HEK293 (cell line): ENCODE measurements around the gene L3MBTL3.

ENCODE experiments used
- CTCF ChIA-PET: fragments of 350-600 bp; formaldehyde crosslinking; extraction: SDS; loops from one replicate; lab custom pipeline; 2021; ENCODE audit warnings: antibody characterized with exemption; lab: Yijun Ruan, JAX
- POLR2A ChIA-PET: fragments of 300-600 bp; formaldehyde crosslinking; extraction: SDS; loops from one replicate; lab custom pipeline; 2020; ENCODE audit warnings: antibody characterized with exemption, inconsistent platforms; lab: Yijun Ruan, JAX
- H3K27ac ChIP-seq: fragments of 200-500 bp; sonication (Bioruptor generic); 2 replicates; pipeline ENCODE4 v1.5.1; 2014; ENCODE audit warnings: low read depth, low read length, control low read depth, inconsistent platforms; ENCODE audit errors: extremely low read depth
- H3K36me3 ChIP-seq, 2 experiments: fragments of 200-500 bp in 1 of 2; sonication (Bioruptor generic) in 1 of 2; 1 replicate in 1 of 2; 2 replicates in 1 of 2; pipeline ENCODE4 v1.5.1; 2014 to 2017; ENCODE audit warnings: inconsistent platforms in 2 of 2, low read length in 2 of 2; ENCODE audit not compliant: control insufficient read depth in 2 of 2, insufficient read depth in 1 of 2
- H3K4me1 ChIP-seq: fragments of 200-500 bp; sonication (Bioruptor generic); 2 replicates; pipeline ENCODE4 v1.5.1; 2014; ENCODE audit warnings: mild to moderate bottlenecking, low read length, inconsistent platforms; ENCODE audit not compliant: control insufficient read depth, insufficient read depth
- H3K4me3 ChIP-seq: 2 replicates; pipeline ENCODE4 v1.5.1; 2011; ENCODE audit warnings: low read depth, mild to moderate bottlenecking, control low read depth, low read length, moderate library complexity
- H3K9me3 ChIP-seq: fragments of 200-500 bp; sonication (Bioruptor generic); 2 replicates; pipeline ENCODE4 v1.5.1; 2014; ENCODE audit warnings: low read depth, low read length, inconsistent platforms; ENCODE audit not compliant: control insufficient read depth, insufficient read depth
- GFI1B ChIP-seq: fragments of 450-650 bp; formaldehyde crosslinking; IDR thresholded peaks from 2 replicates; pipeline ENCODE4 v1.5.1; 2016; ENCODE audit warnings: missing biosample characterization, missing genetic modification characterization
- GLI4 ChIP-seq: fragments of 450-650 bp; formaldehyde crosslinking; IDR thresholded peaks from 2 replicates; pipeline ENCODE4 v1.5.1; 2016; ENCODE audit warnings: missing biosample characterization, missing genetic modification characterization
- KLF9 ChIP-seq: fragments of 450-650 bp; formaldehyde crosslinking; IDR thresholded peaks from 2 replicates; pipeline ENCODE4 v1.5.1; 2016; ENCODE audit warnings: missing biosample characterization, missing genetic modification characterization, low read depth
- OVOL3 ChIP-seq: fragments of 450-650 bp; formaldehyde crosslinking; IDR thresholded peaks from 2 replicates; pipeline ENCODE4 v1.5.1; 2016; ENCODE audit warnings: missing biosample characterization, missing genetic modification characterization
- RBAK ChIP-seq: fragments of 450-650 bp; formaldehyde crosslinking; IDR thresholded peaks from 2 replicates; pipeline ENCODE4 v1.5.1; 2016; ENCODE audit warnings: missing biosample characterization, missing genetic modification characterization
- YY1 ChIP-seq: fragments of 450-650 bp; formaldehyde crosslinking; IDR thresholded peaks from 2 replicates; pipeline ENCODE4 v1.5.1; 2018; ENCODE audit warnings: missing biosample characterization, missing genetic modification characterization
- ZBTB20 ChIP-seq: fragments of 450-650 bp; formaldehyde crosslinking; IDR thresholded peaks from 2 replicates; pipeline ENCODE4 v1.5.1; 2016; ENCODE audit warnings: missing biosample characterization, missing genetic modification characterization
- ZIC2 ChIP-seq: fragments of 450-650 bp; formaldehyde crosslinking; IDR thresholded peaks from 2 replicates; pipeline ENCODE4 v1.5.1; 2016; ENCODE audit warnings: missing biosample characterization, missing genetic modification characterization
- ZNF155 ChIP-seq: fragments of 450-650 bp; formaldehyde crosslinking; IDR thresholded peaks from 2 replicates; pipeline ENCODE4 v1.5.1; 2016; ENCODE audit warnings: missing biosample characterization, missing genetic modification characterization
- ZNF184 ChIP-seq: fragments of 450-650 bp; IDR thresholded peaks from 2 replicates; pipeline ENCODE4 v1.5.1; 2018; ENCODE audit warnings: missing biosample characterization, mild to moderate bottlenecking, missing genetic modification characterization
- ZNF211 ChIP-seq: fragments of 450-650 bp; formaldehyde crosslinking; IDR thresholded peaks from 2 replicates; pipeline ENCODE4 v1.5.1; 2016; ENCODE audit warnings: low read depth, missing biosample characterization, missing genetic modification characterization
- ZNF280D ChIP-seq: fragments of 450-650 bp; formaldehyde crosslinking; IDR thresholded peaks from 2 replicates; pipeline ENCODE4 v1.5.1; 2016; ENCODE audit warnings: missing biosample characterization, missing genetic modification characterization
- ZNF341 ChIP-seq: fragments of 450-650 bp; formaldehyde crosslinking; IDR thresholded peaks from 2 replicates; pipeline ENCODE4; 2016; ENCODE audit warnings: low read depth, missing biosample characterization, missing genetic modification characterization
- ZNF394 ChIP-seq: fragments of 450-650 bp; formaldehyde crosslinking; IDR thresholded peaks from 2 replicates; pipeline ENCODE4 v1.5.1; 2016; ENCODE audit warnings: missing biosample characterization, missing genetic modification characterization, mild to moderate bottlenecking, moderate library complexity, borderline replicate concordance
- ZNF501 ChIP-seq: fragments of 450-650 bp; formaldehyde crosslinking; IDR thresholded peaks from 2 replicates; pipeline ENCODE4 v1.5.1; 2016; ENCODE audit warnings: missing biosample characterization, missing genetic modification characterization
- ZNF510 ChIP-seq: fragments of 450-650 bp; formaldehyde crosslinking; IDR thresholded peaks from 2 replicates; pipeline ENCODE4 v1.5.1; 2018; ENCODE audit warnings: mild to moderate bottlenecking, missing genetic modification characterization, missing biosample characterization; ENCODE audit not compliant: insufficient replicate concordance
- ZNF518A ChIP-seq: fragments of 450-650 bp; formaldehyde crosslinking; conservative IDR thresholded peaks from 2 replicates; pipeline ENCODE4 v1.5.1; 2016; ENCODE audit warnings: low read depth, missing biosample characterization, missing genetic modification characterization
- ZNF530 ChIP-seq: fragments of 450-650 bp; formaldehyde crosslinking; IDR thresholded peaks from 2 replicates; pipeline ENCODE4 v1.5.1; 2016; ENCODE audit warnings: low read depth, missing biosample characterization, missing genetic modification characterization
- ZNF548 ChIP-seq: fragments of 450-650 bp; formaldehyde crosslinking; IDR thresholded peaks from 2 replicates; pipeline ENCODE4 v1.5.1; 2016; ENCODE audit warnings: missing biosample characterization, missing genetic modification characterization
- ZNF560 ChIP-seq: fragments of 450-650 bp; formaldehyde crosslinking; IDR thresholded peaks from 2 replicates; pipeline ENCODE4 v1.5.1; 2017; ENCODE audit warnings: missing biosample characterization, missing genetic modification characterization, borderline replicate concordance
- ZNF654 ChIP-seq: fragments of 450-650 bp; formaldehyde crosslinking; IDR thresholded peaks from 2 replicates; pipeline ENCODE4 v1.5.1; 2016; ENCODE audit warnings: low read depth, missing biosample characterization, missing genetic modification characterization
- ZNF707 ChIP-seq: fragments of 450-650 bp; formaldehyde crosslinking; IDR thresholded peaks from 2 replicates; pipeline ENCODE4 v1.5.1; 2016; ENCODE audit warnings: missing biosample characterization, missing genetic modification characterization

The L3MBTL3 gene

GRCh38 chr6:130070792-130071191, 52.4 kb downstream of the L3MBTL3 start (continued):
- no peak for TF ChIP-seq YY1 (tag by site-specific recombination)
- TF ChIP-seq ZNF184 (tag by site-specific recombination): no peak
- TF ChIP-seq ZNF341 (tag by site-specific recombination): no peak
- no peak for TF ChIP-seq ZNF155 (tag by site-specific recombination)
- no peak for TF ChIP-seq ZNF510 (tag by site-specific recombination)
- no peak for TF ChIP-seq ZNF280D
- TF ChIP-seq GFI1B (tag by site-specific recombination): no peak

- Histone ChIP-seq H3K4me1 (no peaks in the 10 kb centered on the region), H3K36me3 (peaks cover 19 to 24% of the 10 kb centered on the region in 2 experiments), H3K4me3 (no peak overlapping the region), H3K9me3 (no peaks in the 10 kb centered on the region), H3K27ac (no peak overlapping the region)
- TF ChIP-seq OVOL3 (no peak), ZNF560 (no peak), ZNF280D (no peak), ZNF211 (no peak), ZNF530 (tag by site-specific recombination) (no peak), ZNF707 (tag by site-specific recombination) (no peak), ZNF394 (tag by site-specific recombination) (no peak), ZNF518A (no peak), ZNF548 (tag by site-specific recombination) (no peak), GLI4 (tag by site-specific recombination) (no peak), ZNF501 (no peak), ZIC2 (no peak), RBAK (tag by site-specific recombination) (no peak), ZNF654 (tag by site-specific recombination) (no peak), KLF9 (tag by site-specific recombination) (no peak), ZBTB20 (tag by site-specific recombination) (no peak)
- POLR2A ChIA-PET: no interaction called here
- CTCF ChIA-PET: interaction anchor here (1.0 kb wide), 1 partner anchor 21 kb away, joined by 3 read pairs; no protein-coding TSS in a partner anchor
Measured at GRCh38 chr6:130075879-130076460, 57.6 kb downstream of the L3MBTL3 start.
